Measurements from ENCODE around the gene RBL2.
"Not testable (repeated sequence)": the region's sequence is repeated elsewhere in the genome, so short reads cannot be mapped to it uniquely, and the experiment has no call there.

The RBL2 gene

DNA sequence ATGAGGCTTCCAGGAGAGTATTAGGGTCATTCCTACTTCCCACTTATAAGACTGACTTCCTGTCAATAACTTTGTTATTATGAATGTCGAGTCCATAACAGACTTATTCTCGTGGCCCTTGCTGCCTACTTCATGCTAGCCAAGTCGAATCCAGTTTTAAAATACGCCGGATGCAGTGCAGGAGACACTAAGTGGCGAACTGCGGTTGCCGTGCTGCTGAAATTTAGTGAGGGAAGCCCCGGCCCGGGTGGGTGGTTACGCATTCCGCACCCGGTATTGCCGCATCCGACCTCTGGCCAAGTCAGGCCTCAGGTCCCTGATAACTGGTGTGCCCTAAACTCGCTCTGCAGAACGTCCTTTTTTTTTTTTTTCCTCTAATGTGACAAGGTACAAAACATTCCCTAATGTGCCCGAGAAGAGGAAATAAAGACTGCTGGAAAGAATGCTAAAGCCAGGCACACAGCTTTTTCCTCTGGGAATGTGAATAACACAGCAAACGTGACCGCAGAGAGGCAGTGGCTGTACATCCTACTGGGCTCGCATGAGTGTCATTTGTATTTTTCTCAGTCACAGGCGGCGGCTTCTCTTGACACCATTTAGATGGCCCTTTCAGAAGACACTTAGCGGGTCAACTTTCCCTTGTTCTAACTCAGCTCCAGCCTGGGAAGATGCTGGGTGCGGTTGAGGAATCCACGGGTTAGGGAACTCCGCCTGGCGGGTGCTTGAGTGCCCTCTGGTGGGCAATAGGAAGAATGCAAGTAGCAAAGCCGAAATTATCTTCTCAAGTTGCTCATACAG lies 75.8 kb downstream of the RBL2 start:
- peak; percentile 38 for DNase-seq

- DNase-seq, result no peak
Measured at GRCh38 chr16:53510704-53511070, 76.4 kb downstream of the RBL2 start.

GRCh38 chr16:53511084-53511402 lies 76.8 kb downstream of the RBL2 start:
- DNase-seq, result no peak

DNA sequence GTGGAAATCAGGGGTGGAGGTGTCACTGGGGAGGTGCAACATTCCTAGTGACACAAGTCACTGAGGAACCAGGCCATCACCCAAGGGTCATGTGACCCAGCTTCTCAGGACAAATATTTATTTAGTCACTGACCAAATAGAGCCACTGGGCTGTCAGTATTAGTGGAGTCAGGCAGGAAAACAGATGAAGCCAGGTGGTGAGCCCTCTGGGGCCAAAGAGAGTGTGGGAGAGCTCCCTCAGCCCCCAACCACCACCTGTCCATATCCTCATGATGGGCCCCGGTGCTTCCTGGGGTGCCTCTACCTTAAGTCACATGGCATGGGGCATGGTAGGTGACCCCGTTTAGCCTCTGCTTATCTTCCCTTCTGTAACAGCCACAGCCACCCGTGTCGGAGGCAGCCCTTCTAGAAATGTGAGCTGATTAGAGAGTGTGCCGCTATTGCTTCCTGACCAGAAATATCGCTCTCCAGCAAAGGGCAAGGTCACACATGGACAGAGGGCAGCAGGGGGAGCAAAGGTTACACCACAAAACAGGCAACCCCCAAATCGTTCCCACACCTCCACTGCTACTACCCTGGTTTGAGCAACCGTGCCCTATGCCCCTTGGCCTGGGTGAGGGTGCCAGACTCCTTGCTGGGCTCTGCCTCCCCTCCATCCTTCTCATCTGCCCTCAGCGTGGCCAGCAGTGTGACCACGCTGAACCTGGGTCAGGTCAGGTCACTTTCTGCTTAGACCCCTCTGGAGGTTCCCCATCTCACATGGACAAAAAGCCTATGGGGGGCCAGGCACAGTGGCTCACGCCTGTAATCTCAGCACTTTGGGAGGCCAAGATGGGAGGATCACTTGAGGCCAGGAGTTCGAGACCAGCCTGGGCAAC lies 77.4 kb downstream of the RBL2 start:
- no peak for DNase-seq

DNA sequence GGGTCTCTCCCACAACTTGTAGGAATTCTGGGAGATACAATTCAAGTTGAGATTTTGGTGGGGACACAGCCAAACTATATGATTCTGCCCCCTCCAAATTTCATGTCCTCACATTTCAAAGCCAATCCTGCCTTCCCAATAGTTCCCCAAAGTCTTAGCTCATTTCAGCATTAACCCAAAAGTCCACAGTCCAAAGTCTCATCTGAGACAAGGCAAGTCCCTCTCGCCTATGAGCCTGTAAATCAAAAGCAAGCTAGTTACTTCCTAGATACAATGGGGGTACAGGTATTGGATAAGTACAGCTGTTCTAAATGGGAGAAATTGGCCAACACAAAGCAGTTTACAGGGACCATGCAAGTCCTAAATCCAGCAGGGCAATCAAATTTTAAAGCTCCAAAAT lies 78.5 kb downstream of the RBL2 start:
- DNase-seq, result not testable (repeated sequence)

- DNase-seq, result no peak
Measured at GRCh38 chr16:53515259-53515658, 81.0 kb downstream of the RBL2 start.

- no peak for DNase-seq
Measured at GRCh38 chr16:53515811-53516210, 81.5 kb downstream of the RBL2 start.

GRCh38 chr16:53517851-53518250 lies 83.6 kb downstream of the RBL2 start:
- DNase-seq, result no peak

DNA sequence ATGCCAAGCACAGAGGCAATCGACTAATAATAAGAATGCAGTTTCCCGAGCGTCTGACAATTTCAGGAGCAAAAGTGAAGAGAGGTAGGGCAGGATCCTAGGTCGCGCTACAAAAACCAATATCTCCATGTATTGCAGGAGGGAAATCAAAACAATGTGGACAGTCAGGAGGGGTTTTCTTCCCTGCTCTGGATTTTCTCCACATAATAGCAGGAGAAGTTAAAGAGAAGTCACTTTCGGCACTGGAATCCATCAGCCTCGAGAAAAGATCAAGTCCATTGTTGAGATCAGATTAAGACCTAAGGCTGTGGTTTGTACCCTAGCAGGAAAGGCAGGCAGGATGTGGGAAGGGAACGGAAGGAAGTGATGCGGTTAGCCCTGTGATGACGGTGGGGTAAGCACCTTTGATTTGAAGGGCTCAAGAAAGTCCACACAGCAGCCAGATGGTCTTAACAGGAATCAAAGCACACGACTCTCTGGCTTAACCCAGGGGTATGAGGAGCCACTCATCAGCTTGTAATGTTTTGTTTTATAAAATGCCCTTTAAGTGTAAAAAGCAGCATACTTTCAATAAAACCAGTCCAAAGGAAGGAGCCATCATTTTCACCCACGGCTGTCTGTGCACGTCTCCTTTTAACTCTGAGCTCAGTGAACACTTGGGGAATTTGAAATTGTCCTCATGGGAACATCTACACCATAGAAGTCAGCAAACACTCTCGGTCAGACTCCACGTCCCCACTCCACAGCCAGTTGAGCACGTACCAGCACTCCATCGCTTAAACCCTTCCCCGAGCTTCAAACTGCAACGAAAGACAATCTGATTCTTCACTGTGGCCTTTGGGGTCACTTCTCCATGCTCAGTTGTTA lies 84.5 kb downstream of the RBL2 start:
- DNase-seq, result peak; percentile 81

GRCh38 chr16:53519417-53520091 lies 85.3 kb downstream of the RBL2 start:
- DNase-seq, result no peak

DNA sequence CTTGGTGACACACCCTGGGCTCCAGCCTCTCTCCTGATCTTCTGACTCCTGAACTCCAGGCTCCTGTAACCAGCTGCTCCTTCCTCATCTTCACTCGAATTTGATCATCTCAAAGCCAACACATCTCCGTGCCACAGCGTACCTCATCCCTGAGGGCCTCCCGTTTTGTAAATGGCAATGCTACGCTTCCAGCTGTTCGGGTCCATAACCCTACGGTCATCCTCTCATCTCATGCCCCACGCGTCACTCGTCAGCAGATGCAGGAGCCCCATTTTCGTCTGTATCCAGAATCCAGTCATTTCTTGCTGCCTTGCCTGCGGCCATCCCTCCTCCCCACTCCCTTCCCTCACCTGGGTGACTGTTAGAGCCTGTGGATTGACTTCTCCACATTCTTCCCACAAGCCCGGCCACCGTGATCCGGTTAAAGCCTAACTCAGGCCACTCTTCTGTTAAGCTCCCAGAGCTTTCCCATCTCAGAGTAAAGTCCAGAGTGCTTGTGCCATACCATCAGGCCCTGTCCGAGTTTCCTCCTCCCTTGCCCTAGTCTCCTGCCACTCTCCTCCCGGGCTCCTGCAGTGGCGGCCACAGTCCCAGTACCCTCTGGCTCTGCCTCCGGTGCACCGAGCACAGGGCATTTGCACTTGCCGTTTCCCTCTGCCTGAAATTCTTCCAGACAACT lies 89.0 kb downstream of the RBL2 start:
- DNase-seq, result no peak

GRCh38 chr16:53523971-53524548 lies 89.8 kb downstream of the RBL2 start:
- DNase-seq, result no peak

DNA sequence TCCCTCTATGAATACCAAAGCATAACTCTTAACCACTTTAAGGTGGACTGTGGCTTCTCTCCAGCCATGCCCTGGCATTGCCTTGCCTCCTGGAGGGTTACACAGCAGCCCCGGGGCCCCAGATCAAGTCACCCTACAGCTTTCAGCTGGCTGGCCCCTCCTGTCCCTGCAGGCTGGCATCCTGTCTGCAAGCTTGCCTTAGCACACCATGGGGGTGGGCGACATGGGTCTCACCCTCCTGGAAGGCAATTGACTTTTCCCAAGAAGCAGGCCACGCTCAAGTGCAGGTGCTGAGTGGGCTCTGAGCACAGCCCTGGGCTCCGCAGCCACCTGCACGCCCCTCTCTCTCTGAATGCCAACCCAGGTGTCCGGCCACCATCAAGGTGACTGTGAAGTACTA lies 94.5 kb downstream of the RBL2 start:
- no peak for DNase-seq

DNA sequence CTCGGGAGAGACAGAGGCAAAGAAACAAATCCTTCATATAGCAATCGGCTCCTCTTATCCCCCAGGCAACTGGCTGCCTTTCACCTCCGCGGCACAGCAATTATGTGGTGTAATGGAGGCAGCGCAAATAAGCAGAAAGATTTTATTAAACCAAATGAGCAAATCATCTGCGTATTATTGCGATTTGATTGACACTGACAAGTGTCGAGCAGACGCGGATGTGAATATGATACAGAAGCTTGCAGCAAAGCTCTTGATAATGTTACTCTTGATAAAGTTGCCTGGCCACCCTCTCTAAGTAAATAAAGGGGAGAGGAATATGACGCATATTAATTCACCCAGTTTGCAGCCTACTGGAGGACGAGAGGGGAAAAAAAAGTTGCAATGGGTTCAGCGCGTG lies 95.2 kb downstream of the RBL2 start:
- DNase-seq, result no peak

GRCh38 chr16:53530046-53530445 lies 95.8 kb downstream of the RBL2 start:
- no peak for DNase-seq

- no peak for DNase-seq
Measured at GRCh38 chr16:53530741-53531140, 96.5 kb downstream of the RBL2 start.

DNA sequence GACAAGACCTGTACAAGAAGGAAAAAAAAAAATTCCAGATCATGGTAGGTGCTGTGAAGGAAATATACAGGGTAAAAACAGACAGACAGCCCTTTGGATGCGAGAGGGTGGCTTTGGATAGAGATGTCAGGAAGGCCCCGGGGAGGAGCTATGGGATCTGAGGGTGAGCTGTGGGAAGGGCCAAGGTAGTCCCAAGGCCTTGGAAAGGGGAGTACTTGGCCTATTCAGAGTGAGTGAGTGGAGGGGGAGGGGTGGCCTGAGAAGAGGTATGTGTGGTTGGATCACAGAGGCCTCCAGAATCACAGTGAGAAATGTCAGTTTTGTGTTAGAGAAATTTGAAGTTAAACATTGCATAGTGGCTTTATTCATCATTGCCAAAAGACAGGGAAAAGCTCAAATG lies 99.9 kb downstream of the RBL2 start:
- no peak for DNase-seq

- no peak for DNase-seq
Measured at GRCh38 chr16:53537626-53538025, 103.4 kb downstream of the RBL2 start.

- not testable (repeated sequence) for DNase-seq
Measured at GRCh38 chr16:53539346-53539745, 105.1 kb downstream of the RBL2 start.

- DNase-seq, result not testable (repeated sequence)
Measured at GRCh38 chr16:53539759-53540718, 105.8 kb downstream of the RBL2 start.
